IMR-90 (cell line): ENCODE measurements around the gene RHOT1. TPM values are rescaled to one million over a fixed set of nuclear protein-coding genes. Genes with fewer than 3 reads are reported as not detected.
A peak's percentile ranks its signal among the peaks of the same experiment; 100 is the strongest.

ENCODE experiments used
- ATAC-seq: fragments of 200-7000 bp; cut with Tn5 transposase; 2 replicates; pipeline ENCODE4 v1.9.1; 2020; ENCODE audit warnings: low read depth, mild to moderate bottlenecking, moderate library complexity
- BruUV-seq: library from RNA; stranded (reverse); fragments of 400-500 nt; replicated peaks from 2 replicates; lab custom pipeline; 2021; lab: Mats Ljungman, UMichigan
- CTCF ChIA-PET: fragments of 300-600 bp; formaldehyde crosslinking; extraction: SDS; loops from one replicate; lab custom pipeline; 2021; ENCODE audit warnings: antibody characterized with exemption; lab: Yijun Ruan, JAX
- POLR2A ChIA-PET: fragments of 300-600 bp; sonication (Branson Sonifier 250); formaldehyde crosslinking; loops from one replicate; lab custom pipeline; 2022; ENCODE audit warnings: antibody characterized with exemption; ENCODE audit not compliant: unreplicated experiment; lab: Charles Lee
- DNase-seq: peaks from one replicate; pipeline ENCODE4 v3.0.0; 2013
- H2AFZ ChIP-seq: replicated peaks from 2 replicates; pipeline ENCODE3; 2013; ENCODE audit warnings: low read length, mild to moderate bottlenecking; ENCODE audit not compliant: poor library complexity
- H2AK5ac ChIP-seq: 2 replicates; pipeline ENCODE4 v1.6.1; 2013; ENCODE audit warnings: low read depth, low read length, inconsistent platforms
- H2AK9ac ChIP-seq: replicated peaks from 2 replicates; pipeline ENCODE3; 2013; ENCODE audit warnings: mild to moderate bottlenecking, low read depth, low read length, moderate library complexity; ENCODE audit not compliant: poor library complexity
- H2BK120ac ChIP-seq: 2 replicates; pipeline ENCODE4 v1.6.1; 2013; ENCODE audit warnings: low read depth, low read length, inconsistent platforms
- H2BK15ac ChIP-seq: 3 replicates; pipeline ENCODE4 v1.6.1; 2013; ENCODE audit warnings: low read depth, low read length, inconsistent platforms
- H2BK20ac ChIP-seq: 2 replicates; pipeline ENCODE4 v1.6.1; 2013; ENCODE audit warnings: low read depth, mild to moderate bottlenecking, inconsistent platforms, low read length, moderate library complexity
- H2BK5ac ChIP-seq: 2 replicates; pipeline ENCODE4 v1.6.1; 2013; ENCODE audit warnings: mild to moderate bottlenecking, low read depth, low read length, inconsistent platforms; ENCODE audit not compliant: poor library complexity, severe bottlenecking
- H3K14ac ChIP-seq: replicated peaks from 2 replicates; pipeline ENCODE4 v1.6.1; 2013; ENCODE audit warnings: low read depth, low read length, inconsistent platforms
- H3K18ac ChIP-seq: 2 replicates; pipeline ENCODE4 v1.6.1; 2013; ENCODE audit warnings: low read depth, low read length, control low read depth
- H3K23ac ChIP-seq: 2 replicates; pipeline ENCODE4 v1.6.1; 2013; ENCODE audit warnings: low read depth, low read length, inconsistent platforms
- H3K27ac ChIP-seq: 2 replicates; pipeline ENCODE4 v1.5.1; 2013; ENCODE audit warnings: mild to moderate bottlenecking, control low read depth, low read length; ENCODE audit not compliant: insufficient read depth
- H3K27me3 ChIP-seq: 2 replicates; pipeline ENCODE4 v1.6.1; 2013; ENCODE audit warnings: low read length; ENCODE audit not compliant: control insufficient read depth, insufficient read depth
- H3K36me3 ChIP-seq: 2 replicates; pipeline ENCODE4 v1.6.1; 2013; ENCODE audit warnings: low read length, mixed read lengths; ENCODE audit not compliant: control insufficient read depth, insufficient read depth
- H3K4ac ChIP-seq: 2 replicates; pipeline ENCODE4 v1.6.1; 2013; ENCODE audit warnings: low read depth, low read length, inconsistent platforms
- H3K4me1 ChIP-seq: 2 replicates; pipeline ENCODE4 v1.6.1; 2013; ENCODE audit warnings: low read length, mixed read lengths; ENCODE audit not compliant: control insufficient read depth, insufficient read depth
- H3K4me2 ChIP-seq: 2 replicates; pipeline ENCODE4 v1.6.1; 2013; ENCODE audit warnings: low read depth, mild to moderate bottlenecking, control low read depth, low read length, moderate library complexity
- H3K4me3 ChIP-seq: 2 replicates; pipeline ENCODE4 v1.5.1; 2013; ENCODE audit warnings: low read depth, mild to moderate bottlenecking, control low read depth, low read length, moderate library complexity; ENCODE audit not compliant: insufficient read depth
- H3K56ac ChIP-seq: 2 replicates; pipeline ENCODE4 v1.6.1; 2013; ENCODE audit warnings: low read length, inconsistent platforms; ENCODE audit not compliant: insufficient read depth; ENCODE audit errors: extremely low read depth
- H3K79me1 ChIP-seq, 2 experiments: 2 replicates each; pipeline ENCODE4 v1.6.1; 2013; ENCODE audit warnings: low read length in 2 of 2, inconsistent platforms in 1 of 2, low read depth in 1 of 2
- H3K9ac ChIP-seq: 2 replicates; pipeline ENCODE4 v1.6.1; 2013; ENCODE audit warnings: low read depth, low read length, control low read depth
- H3K9me1 ChIP-seq: 2 replicates; pipeline ENCODE4 v1.6.1; 2013; ENCODE audit warnings: low read length, inconsistent platforms; ENCODE audit not compliant: insufficient read depth
- H3K9me3 ChIP-seq: 2 replicates; pipeline ENCODE4 v1.6.1; 2013; ENCODE audit warnings: low read length; ENCODE audit not compliant: control insufficient read depth, insufficient read depth
- H4K20me1 ChIP-seq: 2 replicates; pipeline ENCODE4 v1.6.1; 2013; ENCODE audit warnings: low read length, inconsistent platforms; ENCODE audit not compliant: insufficient read depth
- H4K5ac ChIP-seq: 2 replicates; pipeline ENCODE4 v1.6.1; 2013; ENCODE audit warnings: mild to moderate bottlenecking, low read depth, low read length, control low read depth
- H4K8ac ChIP-seq, 2 experiments: 2 replicates each; pipeline ENCODE4 v1.6.1; 2013; ENCODE audit warnings: low read depth in 2 of 2, low read length in 2 of 2, control low read depth in 1 of 2, inconsistent platforms in 1 of 2
- H4K91ac ChIP-seq: 2 replicates; pipeline ENCODE4 v1.6.1; 2013; ENCODE audit warnings: low read depth, low read length, inconsistent platforms; ENCODE audit not compliant: insufficient read depth
- BHLHE40 ChIP-seq: fragments of 150-350 bp; IDR thresholded peaks from 2 replicates; pipeline ENCODE4 v1.6.1; 2016; ENCODE audit warnings: mild to moderate bottlenecking, low read depth, low read length
- CEBPB ChIP-seq: IDR thresholded peaks from 2 replicates; pipeline ENCODE4 v1.6.1; 2012; ENCODE audit warnings: low read depth, low read length, improper control_type of control experiment
- CHD1 ChIP-seq: IDR thresholded peaks from 2 replicates; pipeline ENCODE4 v1.6.1; 2012; ENCODE audit warnings: low read depth, low read length, improper control_type of control experiment
- FOS ChIP-seq: fragments of 150-350 bp; IDR thresholded peaks from 2 replicates; pipeline ENCODE4 v1.6.1; 2016; ENCODE audit warnings: low read depth, low read length
- MAFK ChIP-seq: IDR thresholded peaks from 2 replicates; pipeline ENCODE4 v1.6.1; 2012; ENCODE audit warnings: low read depth, low read length, improper control_type of control experiment
- MAZ ChIP-seq: IDR thresholded peaks from 2 replicates; pipeline ENCODE4 v1.6.1; 2012; ENCODE audit warnings: low read depth, mild to moderate bottlenecking, low read length, improper control_type of control experiment, moderate library complexity, borderline replicate concordance
- MXI1 ChIP-seq: IDR thresholded peaks from 2 replicates; pipeline ENCODE4 v1.6.1; 2012; ENCODE audit warnings: low read depth, mild to moderate bottlenecking, low read length, moderate library complexity, borderline replicate concordance
- NFE2L2 ChIP-seq: fragments of 150-350 bp; IDR thresholded peaks from 2 replicates; pipeline ENCODE4 v1.6.1; 2016; ENCODE audit warnings: low read depth, mild to moderate bottlenecking, low read length
- POLR2A ChIP-seq: IDR thresholded peaks from 2 replicates; pipeline ENCODE4 v1.6.1; 2012; ENCODE audit warnings: mild to moderate bottlenecking, low read depth, low read length
- RAD21 ChIP-seq: IDR thresholded peaks from 2 replicates; pipeline ENCODE4 v1.6.1; 2012; ENCODE audit warnings: low read length, improper control_type of control experiment
- RCOR1 ChIP-seq: IDR thresholded peaks from 2 replicates; pipeline ENCODE4 v1.6.1; 2012; ENCODE audit warnings: mild to moderate bottlenecking, low read length, improper control_type of control experiment; ENCODE audit not compliant: insufficient replicate concordance
- RFX5 ChIP-seq: IDR thresholded peaks from 2 replicates; pipeline ENCODE4 v1.8.0; 2012; ENCODE audit warnings: low read depth, mild to moderate bottlenecking, low read length, moderate library complexity
- SMC3 ChIP-seq: fragments of 150-350 bp; IDR thresholded peaks from 2 replicates; pipeline ENCODE4 v1.6.1; 2016; ENCODE audit warnings: low read depth, mild to moderate bottlenecking, antibody characterized with exemption, low read length, moderate library complexity
- WGBS, 2 experiments: methylation state at CpG; one replicate each; pipeline versions ENCODE4 v1.1.5 to v1.1.7; 2013; ENCODE audit warnings: missing lambda C conversion rate in 2 of 2; ENCODE audit not compliant: insufficient read length in 1 of 2; ENCODE audit errors: extremely low coverage in 2 of 2; 5-methylcytosine and 5-hydroxymethylcytosine counted together
- dilution Hi-C: fragments of 300-500 bp; cut with HindIII; formaldehyde crosslinking; loops from one replicate; pipeline ENCODE4 v1.14.3; 2018; ENCODE audit warnings: low sequenced_read_pairs; ENCODE audit not compliant: unreplicated experiment
- in situ Hi-C: fragments of 300-500 bp; cut with MboI; formaldehyde crosslinking; loops from 3 replicates; pipeline ENCODE4 v1.14.3; 2019; ENCODE audit warnings: low sequenced_read_pairs, inconsistent platforms, mixed read lengths
- intact Hi-C: fragments of 100-400 bp; cut with micrococcal nuclease; formaldehyde crosslinking; loops from 2 replicates; pipeline ENCODE4 v1.10.0; 2022
- polyA plus RNA-seq, 3 experiments: library from polyadenylated mRNA; depleted of rRNA; stranded (reverse); fragments of >200 nt; gene quantifications; 2 replicates each; pipeline ENCODE4 v1.2.3, GENCODE V29; 2012; ENCODE audit warnings: low replicate concordance in 1 of 3
- total RNA-seq: library from RNA; depleted of rRNA; stranded (reverse); fragments of >200 nt; gene quantifications from 2 replicates; pipeline ENCODE4 v1.2.3, GENCODE V29; 2012
- TF ChIP-seq, protein P1 (sequence below): fragments of 150-350 bp; IDR thresholded peaks from 2 replicates; pipeline ENCODE4 v1.6.1; 2016; ENCODE audit warnings: low read depth, mild to moderate bottlenecking, low read length, moderate library complexity, borderline replicate concordance
- TF ChIP-seq, protein P2 (sequence below): conservative IDR thresholded peaks from 2 replicates; pipeline ENCODE4 v1.5.1; 2012; ENCODE audit warnings: mild to moderate bottlenecking, low read depth, low read length, improper control_type of control experiment
- TF ChIP-seq, protein P3 (sequence below): fragments of 150-350 bp; IDR thresholded peaks from 2 replicates; pipeline ENCODE4 v1.6.1; 2017; ENCODE audit warnings: mild to moderate bottlenecking, antibody characterized with exemption, low read length, low read depth

The RHOT1 gene
- total and polyA plus RNA-seq, 2 of the 4 experiments (the other 2 are of a cell fraction), result 27.4 to 27.6 TPM

DNA sequence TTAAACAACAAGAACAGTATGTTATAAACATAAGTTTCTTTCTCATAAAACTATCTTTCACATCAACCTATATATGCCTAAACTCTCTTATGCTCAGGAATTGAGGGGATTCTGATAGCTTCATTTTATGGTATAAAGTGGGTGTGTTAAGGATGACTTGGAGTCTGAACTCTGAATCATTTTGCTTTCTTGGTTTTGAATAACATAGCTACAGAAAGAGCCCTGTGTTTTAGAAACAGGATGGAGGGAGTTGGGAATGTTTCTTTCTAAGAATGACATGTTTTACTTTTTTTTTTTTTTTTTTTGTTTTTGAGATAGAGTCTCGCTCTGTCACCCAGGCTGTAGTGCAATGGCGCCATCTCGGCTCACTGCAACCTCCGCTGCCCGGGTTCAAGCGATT is 50.1 kb downstream of the RHOT1 start:
- no peak overlapping the region for H3K23ac ChIP-seq
- no peak overlapping the region for H3K4me3 ChIP-seq
- peak overlapping the region; percentile 1; the same call in 1 of the 2 replicates for H2BK120ac ChIP-seq
- no peaks in the 10 kb centered on the region; a peak in 2 of 4 replicates for H3K79me1 ChIP-seq
- CTCF ChIA-PET, result interaction anchor here (0.5 to 1.7 kb wide), 4 partner anchors 11 to 127 kb away, joined by 3 to 8 read pairs (median 4); no protein-coding TSS in a partner anchor
- no peaks in the 10 kb centered on the region; the same call in 1 of the 2 replicates for H3K9me1 ChIP-seq
- no peak overlapping the region for H2AK5ac ChIP-seq
- peaks cover 13% of the 10 kb centered on the region for H3K36me3 ChIP-seq
- no peak overlapping the region for H2AK9ac ChIP-seq
- H3K4me1 ChIP-seq, result peaks cover 4% of the 10 kb centered on the region
- no peak overlapping the region for H2AFZ ChIP-seq
- no peak overlapping the region for H4K8ac ChIP-seq
- in situ Hi-C loops, result no loop called here
- H3K56ac ChIP-seq, result no peak overlapping the region
- no peak overlapping the region for H2BK20ac ChIP-seq
- no peaks in the 10 kb centered on the region for H4K20me1 ChIP-seq
- dilution Hi-C loops, result no loop called here
- no CpG with 5 or more reads among the region's 6 CpGs for WGBS, 2 experiments
- intact Hi-C loops, result no loop called here
- peak overlapping the region; percentile 63 for H2BK5ac ChIP-seq
- H3K27me3 ChIP-seq, result no peaks in the 10 kb centered on the region
- H3K14ac ChIP-seq, result no peak overlapping the region
- TF ChIP-seq MAFK, result no peak
- no peak for TF ChIP-seq MAZ
- TF ChIP-seq RFX5, result no peak
- TF ChIP-seq, protein P1, sequence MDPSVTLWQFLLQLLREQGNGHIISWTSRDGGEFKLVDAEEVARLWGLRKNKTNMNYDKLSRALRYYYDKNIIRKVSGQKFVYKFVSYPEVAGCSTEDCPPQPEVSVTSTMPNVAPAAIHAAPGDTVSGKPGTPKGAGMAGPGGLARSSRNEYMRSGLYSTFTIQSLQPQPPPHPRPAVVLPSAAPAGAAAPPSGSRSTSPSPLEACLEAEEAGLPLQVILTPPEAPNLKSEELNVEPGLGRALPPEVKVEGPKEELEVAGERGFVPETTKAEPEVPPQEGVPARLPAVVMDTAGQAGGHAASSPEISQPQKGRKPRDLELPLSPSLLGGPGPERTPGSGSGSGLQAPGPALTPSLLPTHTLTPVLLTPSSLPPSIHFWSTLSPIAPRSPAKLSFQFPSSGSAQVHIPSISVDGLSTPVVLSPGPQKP, result no peak
- no peak for TF ChIP-seq RCOR1
- no peak for TF ChIP-seq SMC3
- TF ChIP-seq, protein P2, sequence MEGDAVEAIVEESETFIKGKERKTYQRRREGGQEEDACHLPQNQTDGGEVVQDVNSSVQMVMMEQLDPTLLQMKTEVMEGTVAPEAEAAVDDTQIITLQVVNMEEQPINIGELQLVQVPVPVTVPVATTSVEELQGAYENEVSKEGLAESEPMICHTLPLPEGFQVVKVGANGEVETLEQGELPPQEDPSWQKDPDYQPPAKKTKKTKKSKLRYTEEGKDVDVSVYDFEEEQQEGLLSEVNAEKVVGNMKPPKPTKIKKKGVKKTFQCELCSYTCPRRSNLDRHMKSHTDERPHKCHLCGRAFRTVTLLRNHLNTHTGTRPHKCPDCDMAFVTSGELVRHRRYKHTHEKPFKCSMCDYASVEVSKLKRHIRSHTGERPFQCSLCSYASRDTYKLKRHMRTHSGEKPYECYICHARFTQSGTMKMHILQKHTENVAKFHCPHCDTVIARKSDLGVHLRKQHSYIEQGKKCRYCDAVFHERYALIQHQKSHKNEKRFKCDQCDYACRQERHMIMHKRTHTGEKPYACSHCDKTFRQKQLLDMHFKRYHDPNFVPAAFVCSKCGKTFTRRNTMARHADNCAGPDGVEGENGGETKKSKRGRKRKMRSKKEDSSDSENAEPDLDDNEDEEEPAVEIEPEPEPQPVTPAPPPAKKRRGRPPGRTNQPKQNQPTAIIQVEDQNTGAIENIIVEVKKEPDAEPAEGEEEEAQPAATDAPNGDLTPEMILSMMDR, result no peak
- TF ChIP-seq CHD1, result no peak
- no peak for TF ChIP-seq FOS
- no peak for TF ChIP-seq MXI1
- no peak for TF ChIP-seq CEBPB
- no peak for TF ChIP-seq BHLHE40
- no peak for TF ChIP-seq POLR2A
- no peak for TF ChIP-seq RAD21
- no peak for TF ChIP-seq NFE2L2
- TF ChIP-seq, protein P3, sequence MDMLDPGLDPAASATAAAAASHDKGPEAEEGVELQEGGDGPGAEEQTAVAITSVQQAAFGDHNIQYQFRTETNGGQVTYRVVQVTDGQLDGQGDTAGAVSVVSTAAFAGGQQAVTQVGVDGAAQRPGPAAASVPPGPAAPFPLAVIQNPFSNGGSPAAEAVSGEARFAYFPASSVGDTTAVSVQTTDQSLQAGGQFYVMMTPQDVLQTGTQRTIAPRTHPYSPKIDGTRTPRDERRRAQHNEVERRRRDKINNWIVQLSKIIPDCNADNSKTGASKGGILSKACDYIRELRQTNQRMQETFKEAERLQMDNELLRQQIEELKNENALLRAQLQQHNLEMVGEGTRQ, result no peak
- no peaks in the 10 kb centered on the region for H3K9me3 ChIP-seq
- ATAC-seq, result peak; percentile 30; the same call in 1 of the 2 replicates
- no peak overlapping the region for H3K9ac ChIP-seq
- H2BK15ac ChIP-seq, result no peak overlapping the region
- no peak overlapping the region for H3K4ac ChIP-seq
- peak overlapping the region; percentile 61; the same call in 1 of the 2 replicates for H3K4me2 ChIP-seq
- peak overlapping the region; percentile 9; the same call in 1 of the 2 replicates for H4K91ac ChIP-seq
- DNase-seq, result peak; percentile 73
- H3K27ac ChIP-seq, result peak overlapping the region; percentile 13; the same call in 1 of the 2 replicates
- BruUV-seq, result no TSS peak
- peak overlapping the region; percentile 23; the same call in 1 of the 2 replicates for H4K5ac ChIP-seq
- H3K18ac ChIP-seq, result peak overlapping the region; percentile 57; the same call in 1 of the 2 replicates
- POLR2A ChIA-PET, result no interaction called here
